Mammary epithelial cell (primary cell): Measurements from ENCODE around the gene CHMP1A.

ENCODE experiments used
- CTCF ChIP-seq, 2 donors: IDR thresholded peaks in 1 of 2; conservative IDR thresholded peaks in 1 of 2; 2 replicates each; pipeline ENCODE4 v1.5.1; 2011 to 2012; ENCODE audit warnings: inconsistent platforms in 2 of 2, low read length in 2 of 2, mild to moderate bottlenecking in 2 of 2, control low read depth in 1 of 2, low read depth in 1 of 2; ENCODE audit not compliant: insufficient read depth in 1 of 2; ENCODE audit errors: extremely low read depth in 1 of 2
- EZH2 ChIP-seq: IDR thresholded peaks from 2 replicates; pipeline ENCODE4 v1.6.1; 2012; ENCODE audit warnings: low read length, inconsistent platforms, borderline replicate concordance

DNA sequence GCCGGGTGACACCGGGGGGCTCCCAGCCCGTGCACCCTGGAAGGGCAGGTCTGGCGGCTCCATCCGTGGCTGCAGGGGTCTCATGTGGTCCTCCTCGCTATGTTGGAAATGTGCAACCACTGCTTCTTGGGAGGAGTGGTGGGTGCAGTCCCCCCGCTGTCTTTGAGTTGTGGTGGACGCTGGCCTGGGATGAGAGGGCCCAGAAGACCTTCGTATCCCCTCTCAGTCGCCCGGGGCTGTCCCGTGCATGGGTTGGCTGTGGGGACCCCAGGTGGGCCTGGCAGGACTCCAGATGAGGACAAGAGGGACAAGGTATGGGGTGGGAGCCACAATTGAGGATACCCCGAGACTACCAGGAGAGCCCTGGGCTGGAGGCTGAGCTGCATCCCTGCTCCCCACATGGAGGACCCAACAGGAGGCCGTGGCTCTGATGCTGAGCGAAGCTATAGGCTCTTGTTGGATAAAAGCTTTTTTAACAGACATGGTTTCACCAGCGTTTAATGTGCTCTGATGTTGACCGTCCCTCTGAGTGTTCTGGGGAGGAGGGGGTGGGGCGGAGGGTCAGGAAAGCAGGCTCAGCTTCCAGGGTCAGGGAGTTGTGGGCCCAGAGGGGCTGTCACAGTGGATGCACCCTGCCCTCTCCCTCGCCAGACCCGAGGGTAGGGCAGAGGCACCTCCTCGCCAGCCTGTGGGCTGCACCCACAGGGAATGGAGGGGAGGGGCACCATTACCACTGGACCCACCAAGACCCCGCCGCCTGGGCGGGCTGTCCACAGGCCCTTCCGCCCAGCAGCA lies 38.6 kb upstream of the CHMP1A start:
- TF ChIP-seq CTCF (conservative IDR thresholded peaks at IDR 0.05 in 1 of 2, IDR thresholded peaks at IDR 0.05 in 1 of 2; ENCODE audit: extremely low read depth in 1 of 2, insufficient read depth in 1 of 2, low read depth in 1 of 2, low read length in 2 of 2) (no peak), EZH2 (no peak)
